ENCODE measurements around the gene BICDL2. TPM values are rescaled to one million over a fixed set of nuclear protein-coding genes. Genes with fewer than 3 reads are reported as not detected.

BICDL2 gene
- total and polyA plus RNA-seq, 9 of the 15 experiments (the other 6 are each of a cell fraction or from before 2014, with no cell fraction given): 0.09 to 0.28 (median 0.09) TPM; not detected in 6

DNA sequence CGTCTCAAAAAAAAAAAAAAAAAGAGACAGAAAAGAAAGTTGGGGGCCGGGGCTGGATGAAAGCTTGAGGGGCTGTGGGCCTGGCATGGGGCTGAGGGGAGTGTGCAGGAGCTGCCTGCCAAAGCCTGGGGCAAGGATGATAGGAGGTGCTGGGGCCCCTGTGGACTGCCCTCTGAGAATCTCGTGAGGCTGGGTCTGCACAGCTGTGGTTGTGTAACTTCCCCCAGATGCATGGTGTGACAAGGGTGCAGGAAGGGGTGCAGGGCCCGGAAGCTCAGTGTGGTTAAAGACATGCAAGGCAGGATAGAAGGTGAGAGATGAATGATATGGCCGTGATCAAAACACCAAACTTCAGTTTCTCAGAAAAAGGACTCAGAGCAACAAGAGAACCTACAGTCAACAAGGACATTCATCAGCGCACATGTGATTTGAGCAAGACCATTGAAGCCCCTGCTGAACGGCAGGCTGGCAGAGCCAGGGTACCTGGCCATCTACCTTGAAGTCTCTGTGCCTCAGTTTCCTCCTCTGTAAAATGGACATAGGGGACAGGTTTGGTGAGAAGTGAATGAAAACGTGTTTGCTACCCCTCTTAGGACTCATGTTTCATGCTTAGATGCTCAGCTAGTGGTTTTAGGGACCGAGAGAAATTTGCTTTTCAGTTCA lies 38.2 kb upstream of the BICDL2 start (continued):
- TF ChIP-seq SIN3A (IDR thresholded peaks at IDR 0.05; ENCODE audit: borderline replicate concordance in 2 of 2, control insufficient read depth in 1 of 2, low read depth in 2 of 2, low read length in 2 of 2): no peak
- TF ChIP-seq CBX1 (IDR thresholded peaks at IDR 0.05; ENCODE audit: low read depth): no peak; the same call in 1 of the 2 replicates
- no peak for TF ChIP-seq ZNF766 (CRISPR knock-in tag; conservative IDR thresholded peaks at IDR 0.05)
- TF ChIP-seq ZNF354B (CRISPR knock-in tag; IDR thresholded peaks at IDR 0.05): no peak
- TF ChIP-seq FOXJ3 (CRISPR knock-in tag; IDR thresholded peaks at IDR 0.05): no peak
- TF ChIP-seq, protein P1, sequence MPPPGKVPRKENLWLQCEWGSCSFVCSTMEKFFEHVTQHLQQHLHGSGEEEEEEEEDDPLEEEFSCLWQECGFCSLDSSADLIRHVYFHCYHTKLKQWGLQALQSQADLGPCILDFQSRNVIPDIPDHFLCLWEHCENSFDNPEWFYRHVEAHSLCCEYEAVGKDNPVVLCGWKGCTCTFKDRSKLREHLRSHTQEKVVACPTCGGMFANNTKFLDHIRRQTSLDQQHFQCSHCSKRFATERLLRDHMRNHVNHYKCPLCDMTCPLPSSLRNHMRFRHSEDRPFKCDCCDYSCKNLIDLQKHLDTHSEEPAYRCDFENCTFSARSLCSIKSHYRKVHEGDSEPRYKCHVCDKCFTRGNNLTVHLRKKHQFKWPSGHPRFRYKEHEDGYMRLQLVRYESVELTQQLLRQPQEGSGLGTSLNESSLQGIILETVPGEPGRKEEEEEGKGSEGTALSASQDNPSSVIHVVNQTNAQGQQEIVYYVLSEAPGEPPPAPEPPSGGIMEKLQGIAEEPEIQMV (tag; conservative IDR thresholded peaks at IDR 0.05; ENCODE audit: low read depth): no peak
- no peak for TF ChIP-seq UBTF (IDR thresholded peaks at IDR 0.05; ENCODE audit: borderline replicate concordance in 1 of 2, low read depth in 2 of 2, low read length in 2 of 2)
- TF ChIP-seq ZNF134 (CRISPR knock-in tag; conservative IDR thresholded peaks at IDR 0.05): no peak
- TF ChIP-seq, protein P2, sequence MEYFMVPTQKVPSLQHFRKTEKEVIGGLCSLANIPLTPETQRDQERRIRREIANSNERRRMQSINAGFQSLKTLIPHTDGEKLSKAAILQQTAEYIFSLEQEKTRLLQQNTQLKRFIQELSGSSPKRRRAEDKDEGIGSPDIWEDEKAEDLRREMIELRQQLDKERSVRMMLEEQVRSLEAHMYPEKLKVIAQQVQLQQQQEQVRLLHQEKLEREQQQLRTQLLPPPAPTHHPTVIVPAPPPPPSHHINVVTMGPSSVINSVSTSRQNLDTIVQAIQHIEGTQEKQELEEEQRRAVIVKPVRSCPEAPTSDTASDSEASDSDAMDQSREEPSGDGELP (CRISPR knock-in tag; IDR thresholded peaks at IDR 0.05; ENCODE audit: borderline replicate concordance): peak; percentile 15; the same call in 1 of the 2 replicates
- TF ChIP-seq, protein P3, sequence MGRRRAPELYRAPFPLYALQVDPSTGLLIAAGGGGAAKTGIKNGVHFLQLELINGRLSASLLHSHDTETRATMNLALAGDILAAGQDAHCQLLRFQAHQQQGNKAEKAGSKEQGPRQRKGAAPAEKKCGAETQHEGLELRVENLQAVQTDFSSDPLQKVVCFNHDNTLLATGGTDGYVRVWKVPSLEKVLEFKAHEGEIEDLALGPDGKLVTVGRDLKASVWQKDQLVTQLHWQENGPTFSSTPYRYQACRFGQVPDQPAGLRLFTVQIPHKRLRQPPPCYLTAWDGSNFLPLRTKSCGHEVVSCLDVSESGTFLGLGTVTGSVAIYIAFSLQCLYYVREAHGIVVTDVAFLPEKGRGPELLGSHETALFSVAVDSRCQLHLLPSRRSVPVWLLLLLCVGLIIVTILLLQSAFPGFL (CRISPR knock-in tag; IDR thresholded peaks at IDR 0.05): no peak
- TF ChIP-seq, protein P4, sequence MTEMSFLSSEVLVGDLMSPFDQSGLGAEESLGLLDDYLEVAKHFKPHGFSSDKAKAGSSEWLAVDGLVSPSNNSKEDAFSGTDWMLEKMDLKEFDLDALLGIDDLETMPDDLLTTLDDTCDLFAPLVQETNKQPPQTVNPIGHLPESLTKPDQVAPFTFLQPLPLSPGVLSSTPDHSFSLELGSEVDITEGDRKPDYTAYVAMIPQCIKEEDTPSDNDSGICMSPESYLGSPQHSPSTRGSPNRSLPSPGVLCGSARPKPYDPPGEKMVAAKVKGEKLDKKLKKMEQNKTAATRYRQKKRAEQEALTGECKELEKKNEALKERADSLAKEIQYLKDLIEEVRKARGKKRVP (CRISPR knock-in tag; IDR thresholded peaks at IDR 0.05): no peak
- TF ChIP-seq KDM1A (IDR thresholded peaks at IDR 0.05): no peak
- no peak for TF ChIP-seq STAT5A (IDR thresholded peaks at IDR 0.05; ENCODE audit: borderline replicate concordance, low read length)
- no peak for TF ChIP-seq ZNF277 (CRISPR knock-in tag; IDR thresholded peaks at IDR 0.05; ENCODE audit: borderline replicate concordance)
- no peak for TF ChIP-seq SMARCC2 (IDR thresholded peaks at IDR 0.05; ENCODE audit: low read depth)
- peak; percentile 57 for TF ChIP-seq CBFA2T3 (IDR thresholded peaks at IDR 0.05)
- no peak for TF ChIP-seq GABPB1 (CRISPR knock-in tag; IDR thresholded peaks at IDR 0.05)
- TF ChIP-seq RBM25 (IDR thresholded peaks at IDR 0.05; ENCODE audit: low read depth, low read length, severe bottlenecking): peak; percentile 79

Measured in K562 (cell line).